GM23338 (cell line): ENCODE data around the gene FGF22.

Experiments used
- CTCF ChIP-seq, 2 experiments: fragments of 200-600 bp in 1 of 2; sonication (generic) in 1 of 2; conservative IDR thresholded peaks; 2 replicates each; pipeline versions ENCODE4 v1.5.1 to v1.6.1; 2016 to 2017; ENCODE audit warnings: antibody characterized with exemption in 2 of 2, low read depth in 2 of 2, mild to moderate bottlenecking in 2 of 2, moderate library complexity in 1 of 2
- EZH2 ChIP-seq: fragments of 200-600 bp; sonication (generic); IDR thresholded peaks from one replicate; pipeline ENCODE4 v1.8.0; 2017; ENCODE audit warnings: antibody characterized with exemption, mild to moderate bottlenecking, low read depth; ENCODE audit not compliant: unreplicated experiment
- EZH2phosphoT487 ChIP-seq: fragments of 200-600 bp; sonication (generic); IDR thresholded peaks from one replicate; pipeline ENCODE4 v1.8.1; 2018; ENCODE audit warnings: antibody characterized with exemption; ENCODE audit not compliant: unreplicated experiment
- POLR2AphosphoS5 ChIP-seq: IDR thresholded peaks from 2 replicates; pipeline ENCODE4 v1.6.1; 2016; ENCODE audit warnings: antibody characterized with exemption, low read depth
- REST ChIP-seq: IDR thresholded peaks from one replicate; pipeline ENCODE4 v1.6.1; 2018; ENCODE audit warnings: antibody characterized with exemption; ENCODE audit not compliant: unreplicated experiment

- no peak for TF ChIP-seq CTCF (conservative IDR thresholded peaks at IDR 0.05; ENCODE audit: low read depth in 2 of 2)
- no peak for TF ChIP-seq REST
- TF ChIP-seq EZH2 = no peak
- TF ChIP-seq EZH2phosphoT487 = no peak
- TF ChIP-seq POLR2AphosphoS5 = no peak
These were observed 5.7 kb upstream of the FGF22 start for GRCh38 chr19:633786-634639.
